Motor neuron (in vitro differentiated cells): Measurements from ENCODE around the gene PDGFC. TPM values are rescaled to one million over a fixed set of nuclear protein-coding genes. Genes with fewer than 3 reads are reported as not detected.
A peak's percentile ranks its signal among the peaks of the same experiment; 100 is the strongest.

Experiments used
- ATAC-seq, 8 experiments: fragments of 200-7000 bp; cut with Tn5 transposase; replicated peaks in 6 of 8; 2 replicates each; pipeline ENCODE4 v1.8.0; 2021; ENCODE audit warnings: mild to moderate bottlenecking in 8 of 8, moderate library complexity in 8 of 8
- H3K27ac ChIP-seq, 2 donors: fragments of 250-450 bp; sonication (Bioruptor Pico); 2 replicates each; pipeline ENCODE4 v1.9.0; 2021; ENCODE audit warnings: antibody characterized with exemption in 2 of 2, mild to moderate bottlenecking in 2 of 2, moderate library complexity in 1 of 2
- H3K4me1 ChIP-seq, 2 donors: fragments of 250-450 bp; sonication (Bioruptor Pico); replicated peaks in 1 of 2; 2 replicates each; pipeline ENCODE4 v1.6.1; 2021; ENCODE audit warnings: antibody characterized with exemption in 2 of 2, mild to moderate bottlenecking in 2 of 2, moderate library complexity in 1 of 2
- H3K4me3 ChIP-seq, 5 donors: fragments of 250-450 bp; sonication (Bioruptor Pico); 2 replicates each; pipeline ENCODE4 v1.9.0; 2021; ENCODE audit warnings: antibody characterized with exemption in 5 of 5, mild to moderate bottlenecking in 5 of 5, moderate library complexity in 4 of 5
- WGBS, 10 experiments: fragments of 450-650 bp; shearing (Covaris generic); methylation state at CpG; one replicate each; pipeline ENCODE4 v1.0.0; 2022; 5-methylcytosine and 5-hydroxymethylcytosine counted together
- in situ Hi-C, 9 experiments: fragments of 400-800 bp; cut with MboI; loops; one replicate each; pipeline ENCODE4 v1.15.0; 2021; ENCODE audit warnings: low sequenced_read_pairs in 9 of 9, low pct_unique_long_range_greater_than_20kb in 2 of 9; ENCODE audit not compliant: unreplicated experiment in 9 of 9
- total RNA-seq, 8 experiments: library from RNA; unstranded; fragments of 300-600 nt; gene quantifications; 2 replicates each; pipeline versions ENCODE4 v1.2.3 to v1.2.4, GENCODE V29; 2022

PDGFC gene
- total RNA-seq, 8 experiments from 2014 or later, result 5.4 to 43.0 (median 6.2) TPM

DNA sequence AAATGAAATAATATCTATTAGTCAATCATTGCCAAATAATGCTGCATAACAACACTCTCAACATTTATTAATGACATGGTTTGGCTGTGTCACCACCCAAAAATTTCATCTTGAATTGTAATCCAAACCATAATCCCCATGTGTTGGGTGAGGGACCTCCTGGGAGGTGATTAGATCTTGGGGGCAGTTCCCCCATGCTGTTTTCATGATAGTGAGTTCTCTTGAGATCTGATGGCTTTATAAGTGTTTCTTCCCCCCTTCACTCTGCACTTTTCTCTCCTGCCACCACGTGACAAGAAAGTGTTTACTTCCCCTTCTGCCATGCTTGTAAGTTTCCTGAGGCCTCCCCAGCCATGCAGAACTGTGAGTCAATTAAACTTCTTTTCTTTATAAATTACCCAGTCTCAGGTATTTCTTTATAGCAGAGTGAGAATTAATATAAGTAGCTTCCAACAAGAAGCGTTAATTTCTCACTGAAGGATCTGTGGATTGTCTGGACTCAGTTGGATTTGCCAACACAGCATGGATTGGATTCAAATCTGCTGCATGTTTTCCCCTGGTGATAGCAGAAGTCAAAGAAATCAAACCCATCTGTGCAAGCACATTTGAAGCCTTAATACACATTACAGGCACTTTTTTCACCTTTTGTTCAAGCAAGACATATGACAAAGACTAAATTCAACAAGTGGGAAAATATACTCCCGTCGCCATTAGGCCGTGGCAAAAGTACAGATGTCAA lies 216.6 kb downstream of the PDGFC start:
- Histone ChIP-seq H3K27ac (no peak overlapping the region), H3K4me1 (no peaks in the 10 kb centered on the region), H3K4me3 (no peak overlapping the region)
- in situ Hi-C loops, result no loop called here
- peak in 1 of 8 experiments; percentile 28 for ATAC-seq
- 49 to 98% (median 81%) methylated on average over 1 to 5 of the region's 5 CpGs; no CpG with 5 or more reads in 1 of the 10 experiments for WGBS, 10 experiments

DNA sequence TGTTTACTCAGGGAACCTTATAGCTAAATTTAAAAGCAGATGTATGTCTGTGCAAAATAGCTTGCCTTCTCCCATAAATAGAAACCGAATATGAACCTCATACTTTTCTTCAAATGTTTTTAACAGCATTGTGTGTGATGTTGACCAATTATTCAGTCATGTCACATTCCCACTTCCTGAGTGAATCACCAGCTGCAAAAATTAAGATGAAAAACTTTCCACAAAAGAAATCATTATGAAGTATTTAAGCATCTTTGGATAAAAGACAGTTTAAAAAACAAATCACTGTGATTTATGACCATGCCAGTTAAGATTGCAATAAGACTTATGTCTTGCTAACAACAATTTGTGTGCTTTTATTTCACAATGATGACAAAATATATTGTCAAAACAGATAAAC lies 220.1 kb downstream of the PDGFC start:
- in situ Hi-C loops, result no loop called here
- Histone ChIP-seq H3K4me3 (no peak overlapping the region), H3K27ac (no peak overlapping the region), H3K4me1 (no peaks in the 10 kb centered on the region)
- 0 to 100% (median 29%) methylated on average over 1 of the region's 1 CpG; no CpG with 5 or more reads in 3 of the 10 experiments for WGBS, 10 experiments
- no peak for ATAC-seq

DNA sequence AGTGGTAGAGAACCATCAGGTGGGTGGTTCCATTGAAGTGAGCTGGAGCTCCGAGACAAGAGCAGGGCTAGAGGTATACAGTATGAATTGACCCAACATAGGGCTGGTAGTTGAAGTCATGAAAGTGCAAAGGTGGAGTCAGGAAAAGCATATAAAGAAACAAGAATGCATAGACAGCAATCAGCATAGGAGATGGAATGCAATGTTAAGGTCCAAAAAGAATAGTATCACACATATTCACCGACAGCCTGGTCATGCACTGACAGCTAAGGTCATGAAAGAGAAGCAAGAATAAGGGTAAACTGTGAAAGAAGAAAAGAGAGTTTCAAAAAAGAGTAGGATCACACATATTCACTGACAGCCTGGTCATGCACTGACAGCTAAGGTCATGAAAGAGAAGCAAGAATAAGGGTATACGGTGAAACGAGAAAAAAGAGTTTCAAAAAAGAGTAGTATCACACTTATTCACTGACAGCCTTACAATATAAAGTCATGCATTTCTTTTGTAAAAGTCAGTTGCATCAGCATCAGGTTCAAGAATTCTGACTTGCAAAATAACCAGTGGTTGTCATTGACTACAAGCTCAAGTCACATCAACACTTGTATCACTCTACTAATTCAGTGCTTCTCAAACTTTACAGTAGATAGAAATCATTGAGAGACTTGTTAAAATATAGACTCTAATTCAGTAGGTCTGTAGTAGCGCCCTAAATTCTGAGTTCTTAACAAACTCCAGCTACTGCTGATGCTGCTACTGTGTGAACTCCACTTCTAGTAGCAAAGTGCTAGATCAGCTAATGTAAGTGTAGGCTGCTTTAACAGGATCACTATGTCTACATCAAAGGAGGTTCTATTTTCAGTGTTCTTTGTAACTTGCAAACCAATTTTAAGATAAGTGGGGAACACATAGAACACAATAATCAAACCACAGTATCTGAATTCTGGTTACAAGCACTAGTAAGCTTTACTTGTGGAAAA lies 221.9 kb downstream of the PDGFC start:
- Histone ChIP-seq H3K4me1 (no peaks in the 10 kb centered on the region), H3K4me3 (no peak overlapping the region), H3K27ac (no peak overlapping the region)
- 67 to 97% (median 93%) methylated on average over 4 to 5 of the region's 5 CpGs; no CpG with 5 or more reads in 1 of the 10 experiments for WGBS, 10 experiments
- peak in 3 of 8 experiments; percentile 29 to 96 (median 92) for ATAC-seq
- in situ Hi-C loops, result no loop called here

DNA sequence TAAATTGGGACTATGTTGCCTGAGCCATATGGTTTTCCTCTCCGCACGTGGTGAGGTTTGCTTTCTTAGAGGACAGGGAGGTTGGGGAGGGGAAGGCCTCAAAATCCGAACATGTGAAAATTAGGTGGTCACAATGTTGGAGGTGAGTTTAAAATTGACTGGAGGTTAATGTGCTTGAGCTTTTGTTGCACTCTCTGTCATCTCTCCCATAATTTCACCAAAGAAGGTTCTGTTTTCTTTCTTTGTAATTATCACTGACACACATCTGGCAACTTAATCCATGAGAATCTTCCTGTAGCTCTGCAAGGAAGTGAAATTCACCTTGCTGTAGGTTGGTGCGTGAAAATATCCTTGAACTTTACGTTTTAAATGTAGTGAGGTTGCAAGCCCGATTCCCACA lies 225.5 kb downstream of the PDGFC start:
- Histone ChIP-seq H3K27ac (no peak overlapping the region), H3K4me1 (no peaks in the 10 kb centered on the region), H3K4me3 (no peak overlapping the region)
- 40 to 100% (median 88%) methylated on average over 3 to 5 of the region's 6 CpGs for WGBS, 10 experiments
- in situ Hi-C loops, result no loop called here
- ATAC-seq, result no peak

DNA sequence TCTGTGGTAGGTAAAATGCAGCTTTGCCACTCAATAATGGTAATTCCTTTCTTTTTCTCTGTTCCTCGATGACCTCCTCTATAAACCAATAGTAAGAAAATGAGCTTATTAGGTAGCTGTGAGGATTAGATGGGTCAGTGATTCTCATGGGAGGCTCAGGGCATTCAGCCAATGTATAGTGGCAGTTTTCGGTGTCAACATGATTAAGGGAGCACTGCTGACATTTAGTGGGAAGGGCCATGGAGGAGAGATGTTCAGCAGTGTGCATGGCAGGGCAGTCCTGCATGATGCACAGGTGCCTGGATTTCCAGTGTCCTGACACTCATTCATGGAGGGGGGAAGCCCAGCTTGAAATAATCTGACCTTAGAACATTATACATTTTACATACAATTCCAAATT lies 232.8 kb downstream of the PDGFC start:
- in situ Hi-C loops, result no loop called here
- ATAC-seq, result peak in 5 of 8 experiments; percentile 41 to 89 (median 78)
- peaks cover 0 to 11% of the 10 kb centered on the region in 2 donors for H3K4me1 ChIP-seq
- no peak overlapping the region for H3K4me3 ChIP-seq
- 14 to 100% (median 76%) methylated on average over 1 to 2 of the region's 2 CpGs; no CpG with 5 or more reads in 2 of the 10 experiments for WGBS, 10 experiments
- H3K27ac ChIP-seq, result no peak overlapping the region

DNA sequence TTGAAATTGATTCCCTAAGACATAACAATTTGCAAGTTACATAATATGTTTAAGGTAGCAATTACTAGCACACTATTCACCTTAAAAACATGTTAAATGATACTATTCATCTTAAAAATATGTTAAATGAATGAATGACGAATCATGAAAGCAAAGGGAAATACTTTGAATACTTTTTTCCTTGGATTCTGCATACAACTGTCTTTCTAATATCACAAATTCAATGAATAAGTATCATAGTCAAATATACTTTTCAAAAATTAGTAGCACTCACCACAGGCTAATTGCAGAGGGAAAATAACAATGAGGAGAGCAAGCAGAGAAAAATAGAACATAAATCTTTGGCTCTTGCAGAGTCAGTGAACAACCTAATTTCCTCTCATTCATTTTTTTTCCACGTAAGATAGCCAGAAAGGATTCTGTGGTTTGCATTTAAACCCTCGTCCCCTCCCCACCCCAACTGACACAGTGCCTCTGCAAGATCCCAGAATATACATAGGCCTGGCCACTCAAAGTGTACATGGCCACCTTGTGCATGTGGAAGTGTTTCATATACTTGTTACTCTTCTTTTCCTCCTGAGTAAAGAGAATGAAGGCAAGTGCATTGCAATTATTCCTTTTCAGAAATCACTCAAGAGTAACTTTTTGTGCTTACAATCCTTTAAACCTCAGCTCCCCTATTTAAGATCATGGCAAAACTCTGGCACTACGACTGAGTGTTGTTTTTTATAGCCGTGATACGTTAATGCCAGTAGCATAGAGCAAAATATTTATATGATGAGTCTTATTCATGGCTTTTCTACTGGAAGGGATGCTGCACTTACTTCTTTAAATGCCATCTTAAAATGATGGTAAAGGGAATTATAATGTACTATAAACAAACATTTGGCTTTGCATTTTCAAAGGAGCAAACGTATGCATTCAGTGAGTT lies 236.4 kb downstream of the PDGFC start:
- 24 to 97% (median 71%) methylated on average over 2 to 7 of the region's 7 CpGs for WGBS, 10 experiments
- peak in 1 of 8 experiments; percentile 24 for ATAC-seq
- Histone ChIP-seq H3K4me1 (peaks cover 0 to 11% of the 10 kb centered on the region in 2 donors), H3K4me3 (no peak overlapping the region), H3K27ac (no peak overlapping the region)
- in situ Hi-C loops, result no loop called here

DNA sequence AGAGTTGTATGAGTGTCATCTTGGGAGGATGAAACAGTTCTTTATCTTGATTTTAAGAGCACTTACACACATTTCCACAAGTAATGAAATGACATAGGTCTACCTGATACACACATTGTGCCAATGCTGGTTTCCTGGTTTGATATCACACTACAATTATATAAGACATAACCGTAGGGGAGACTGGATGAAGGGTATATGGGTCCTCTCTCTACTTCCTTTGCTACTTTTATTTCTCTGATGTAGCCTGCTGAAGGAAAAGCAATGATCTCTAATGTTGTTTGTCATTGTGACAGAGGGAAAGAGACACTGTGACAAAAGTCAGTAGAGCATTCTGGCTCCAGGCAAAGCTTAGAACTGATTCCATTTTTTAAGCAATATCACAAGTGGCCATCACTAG lies 238.0 kb downstream of the PDGFC start:
- 67 to 100% (median 83%) methylated on average over 1 of the region's 1 CpG; no CpG with 5 or more reads in 4 of the 10 experiments for WGBS, 10 experiments

DNA sequence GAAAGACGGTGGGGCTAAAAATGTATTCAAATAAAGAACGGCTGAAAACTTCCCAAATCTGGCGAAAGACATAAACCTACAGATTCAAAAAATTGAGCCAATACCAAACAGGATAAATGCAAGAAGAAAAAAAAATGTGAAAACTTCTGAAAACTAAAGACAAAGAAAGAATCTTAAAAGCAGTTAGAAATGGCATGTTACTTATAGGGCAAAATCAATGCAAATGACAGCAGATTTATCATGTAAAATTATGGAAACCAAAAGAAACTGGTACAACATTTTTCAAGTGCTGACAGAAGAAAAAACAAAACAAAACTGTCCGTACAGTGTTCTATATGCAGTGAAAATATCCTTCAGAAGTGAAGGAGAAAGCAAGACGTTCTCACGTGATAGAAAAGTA lies 239.0 kb downstream of the PDGFC start:
- in situ Hi-C loops, result no loop called here
- no peak for ATAC-seq

More for the DNA sequence above, 238.0 kb downstream of the PDGFC start:
- in situ Hi-C loops, result no loop called here
- ATAC-seq, result no peak
- peaks cover 0 to 7% of the 10 kb centered on the region in 2 donors for H3K4me1 ChIP-seq
- H3K4me3 ChIP-seq, result no peak overlapping the region
- no peak overlapping the region for H3K27ac ChIP-seq

DNA sequence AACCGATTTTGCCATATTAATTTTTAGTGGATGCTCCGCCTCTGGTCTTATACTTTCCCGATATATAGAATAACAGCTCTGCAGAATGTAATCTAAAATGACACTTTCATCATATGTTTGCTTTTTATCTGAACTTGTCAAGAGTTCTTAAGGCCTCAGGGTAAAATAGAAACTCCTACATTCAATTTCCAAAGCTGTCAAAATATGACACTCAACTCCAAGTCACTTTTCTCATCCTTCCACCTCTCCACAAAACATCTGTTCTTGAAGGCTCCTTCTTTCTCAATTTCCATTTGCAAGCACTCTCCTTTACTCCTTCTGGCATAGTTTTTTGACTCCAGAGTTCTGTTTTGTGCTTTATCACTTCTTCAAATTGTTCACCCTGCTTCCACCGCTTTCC lies 242.2 kb downstream of the PDGFC start:
- no peak for ATAC-seq
- in situ Hi-C loops, result no loop called here
- Histone ChIP-seq H3K27ac (no peak overlapping the region), H3K4me3 (no peak overlapping the region), H3K4me1 (no peaks in the 10 kb centered on the region)
- 74 to 100% (median 93%) methylated on average over 2 to 4 of the region's 4 CpGs for WGBS, 10 experiments

More for the DNA sequence above, 239.0 kb downstream of the PDGFC start:
- H3K4me1 ChIP-seq, result peaks cover 0 to 3% of the 10 kb centered on the region in 2 donors
- H3K4me3 ChIP-seq, result no peak overlapping the region
- H3K27ac ChIP-seq, result no peak overlapping the region
- WGBS, 10 experiments, result 73 to 100% (median 92%) methylated on average over 4 to 6 of the region's 6 CpGs

DNA sequence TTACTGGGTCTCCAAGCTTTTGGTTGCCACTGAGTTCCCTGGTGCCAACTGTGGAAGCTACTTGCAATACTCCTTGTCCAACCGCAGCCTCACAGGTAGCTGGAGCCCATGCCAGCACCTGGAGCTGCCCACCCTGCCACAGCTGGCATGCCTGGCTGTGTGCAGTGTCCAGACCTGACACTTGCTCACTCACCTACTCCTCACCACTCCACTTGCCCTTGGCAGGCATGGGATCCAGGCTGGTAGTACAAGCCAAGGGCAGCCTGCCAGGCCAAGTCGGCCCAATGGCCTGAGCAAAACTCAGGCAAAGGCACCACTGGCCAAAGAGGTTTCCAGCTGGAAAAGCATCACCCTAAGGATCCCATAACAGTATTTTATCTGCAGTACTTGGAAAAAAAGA lies 246.3 kb downstream of the PDGFC start:
- H3K27ac ChIP-seq, result no peak overlapping the region
- H3K4me3 ChIP-seq, result no peak overlapping the region
- no peaks in the 10 kb centered on the region for H3K4me1 ChIP-seq
- in situ Hi-C loops, result no loop called here
- 0 to 100% (median 100%) methylated on average over 1 to 2 of the region's 2 CpGs; no CpG with 5 or more reads in 5 of the 10 experiments for WGBS, 10 experiments
- ATAC-seq, result no peak

DNA sequence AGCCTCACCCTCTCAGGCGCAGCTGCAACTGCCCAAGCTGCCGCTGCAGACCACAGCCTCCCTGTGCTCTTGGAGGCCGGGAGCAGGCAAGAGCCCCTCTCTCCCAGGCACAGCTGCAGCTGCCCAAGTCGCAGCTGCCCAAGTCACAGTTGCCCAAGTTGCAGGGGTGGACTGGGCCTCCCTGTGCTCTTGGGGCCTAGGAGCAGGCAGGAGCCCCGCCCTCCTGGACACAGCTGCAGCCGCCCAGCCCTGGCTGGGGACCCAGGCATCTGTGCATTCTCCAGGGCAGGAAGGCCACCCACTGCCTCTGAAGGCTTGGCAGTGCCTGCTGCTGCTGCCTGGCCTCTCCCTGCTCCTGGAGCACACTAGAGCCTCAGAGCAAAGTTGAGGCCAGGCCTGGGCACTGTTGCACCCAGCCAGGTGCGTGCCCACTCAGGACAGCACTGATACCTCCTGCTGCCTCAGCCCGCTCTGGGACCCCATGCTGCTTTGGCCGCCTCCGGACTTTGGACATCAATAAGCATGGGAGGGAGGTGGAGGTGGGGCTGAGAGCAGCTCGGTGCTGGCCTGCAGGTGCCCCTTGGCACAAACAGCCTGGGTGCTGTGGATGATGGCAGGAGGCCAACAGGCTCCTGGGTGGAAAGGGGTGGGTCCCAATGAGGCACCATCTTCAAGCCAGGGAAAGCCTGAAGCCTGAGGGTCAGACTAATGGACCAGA lies 247.5 kb downstream of the PDGFC start:
- Histone ChIP-seq H3K27ac (no peak overlapping the region), H3K4me1 (no peaks in the 10 kb centered on the region), H3K4me3 (no peak overlapping the region)
- peak in 1 of 8 experiments; percentile 41 for ATAC-seq
- in situ Hi-C loops, result no loop called here
- WGBS, 10 experiments, result 97 to 100% (median 100%) methylated on average over 1 to 5 of the region's 11 CpGs; no CpG with 5 or more reads in 7 of the 10 experiments

DNA sequence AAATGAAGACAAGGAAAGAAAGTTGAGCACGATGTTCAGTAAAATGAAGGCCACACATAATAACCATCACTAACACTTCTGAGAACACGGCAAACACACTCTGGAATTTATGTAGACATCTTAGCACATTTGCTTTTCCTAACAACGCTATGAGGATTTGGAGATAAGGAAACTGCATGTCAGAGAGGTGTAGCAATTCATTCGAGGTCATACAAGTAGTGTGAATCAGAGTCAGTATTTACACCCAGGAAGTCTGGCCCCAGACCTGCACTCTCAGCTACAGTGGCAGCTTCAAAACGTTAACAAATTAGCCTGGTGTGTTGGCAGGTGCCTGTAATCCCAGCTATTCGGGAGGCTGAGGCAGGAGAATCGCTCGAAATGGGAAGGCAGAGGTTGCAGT lies 253.4 kb downstream of the PDGFC start:
- in situ Hi-C loops, result no loop called here
- WGBS, 10 experiments, result 67 to 100% (median 92%) methylated on average over 1 to 8 of the region's 8 CpGs

More for the DNA sequence above, 253.4 kb downstream of the PDGFC start:
- H3K4me3 ChIP-seq, result no peak overlapping the region
- ATAC-seq, result no peak
- no peak overlapping the region for H3K27ac ChIP-seq
- H3K4me1 ChIP-seq, result no peaks in the 10 kb centered on the region
